NCI-H2196 treated with DMSO at 0.1 percent for 48 hours (cell line): ENCODE results near the gene C1orf159.
"Not testable (repeated sequence)": the region's sequence is repeated elsewhere in the genome, so short reads cannot be mapped to it uniquely, and the experiment has no call there.

Experiments
- DNase-seq: peaks from one replicate; lab custom pipeline; 2025; ENCODE audit not compliant: unreplicated experiment; lab: John Stamatoyannopoulos, UW

Gene C1orf159

GRCh38 chr1:1150100-1150499 lies 34.2 kb upstream of the C1orf159 start:
- no peak for DNase-seq

GRCh38 chr1:1149416-1149815 lies 33.5 kb upstream of the C1orf159 start:
- DNase-seq = no peak

- DNase-seq = no peak
Measured at GRCh38 chr1:1148569-1148968, 32.7 kb upstream of the C1orf159 start.

- DNase-seq = no peak
Measured at GRCh38 chr1:1148061-1148460, 32.2 kb upstream of the C1orf159 start.

GRCh38 chr1:1146596-1146995 lies 30.7 kb upstream of the C1orf159 start:
- DNase-seq = no peak

- no peak for DNase-seq
Measured at GRCh38 chr1:1146026-1146425, 30.1 kb upstream of the C1orf159 start.

- no peak for DNase-seq
Measured at GRCh38 chr1:1145547-1145914, 29.6 kb upstream of the C1orf159 start.

- no peak for DNase-seq
Measured at GRCh38 chr1:1144843-1145546, 29.1 kb upstream of the C1orf159 start.

GRCh38 chr1:1144122-1144842 lies 28.4 kb upstream of the C1orf159 start:
- peak; percentile 71 for DNase-seq

- DNase-seq = no peak
Measured at GRCh38 chr1:1143636-1144035, 27.7 kb upstream of the C1orf159 start.

- DNase-seq = no peak
Measured at GRCh38 chr1:1142844-1143243, 27.0 kb upstream of the C1orf159 start.

- not testable (repeated sequence) for DNase-seq
Measured at GRCh38 chr1:1142352-1142751, 26.5 kb upstream of the C1orf159 start.

GRCh38 chr1:1141911-1142250 lies 26.0 kb upstream of the C1orf159 start:
- no peak for DNase-seq

GRCh38 chr1:1141244-1141910 lies 25.5 kb upstream of the C1orf159 start:
- no peak for DNase-seq

- DNase-seq = no peak
Measured at GRCh38 chr1:1140673-1141072, 24.8 kb upstream of the C1orf159 start.

GRCh38 chr1:1137256-1138045 lies 21.6 kb upstream of the C1orf159 start:
- peak; percentile 6 for DNase-seq

- peak; percentile 74 for DNase-seq
Measured at GRCh38 chr1:1136547-1137230, 20.8 kb upstream of the C1orf159 start.

GRCh38 chr1:1135339-1136136 lies 19.6 kb upstream of the C1orf159 start:
- no peak for DNase-seq

GRCh38 chr1:1134300-1134970 lies 18.5 kb upstream of the C1orf159 start:
- DNase-seq = no peak
